DND-41 (cell line): ENCODE measurements around the gene DDB1.

Experiments used
- ATAC-seq: fragments of 200-7000 bp; cut with Tn5 transposase; 3 replicates; pipeline ENCODE4 v1.9.1; 2021; ENCODE audit warnings: low read depth; ENCODE audit not compliant: insufficient read depth
- DNase-seq: peaks from one replicate; pipeline ENCODE4 v3.0.0-alpha.2; 2020
- H2AFZ ChIP-seq: 2 replicates; pipeline ENCODE4 v1.6.0; 2012; ENCODE audit warnings: low read depth, low read length
- H3K27ac ChIP-seq: 2 replicates; pipeline ENCODE4 v1.5.1; 2012; ENCODE audit warnings: low read length, inconsistent platforms
- H3K27me3 ChIP-seq: fragments of 200-600 bp; sonication (generic); 2 replicates; pipeline ENCODE4 v1.6.0; 2012; ENCODE audit warnings: low read length, mild to moderate bottlenecking, inconsistent platforms; ENCODE audit not compliant: insufficient read depth, poor library complexity
- H3K36me3 ChIP-seq: 2 replicates; pipeline ENCODE4 v1.5.1; 2012; ENCODE audit warnings: low read length, inconsistent platforms; ENCODE audit not compliant: insufficient read depth
- H3K4me1 ChIP-seq: 2 replicates; pipeline ENCODE4 v1.5.1; 2012; ENCODE audit warnings: mild to moderate bottlenecking, low read length; ENCODE audit not compliant: insufficient read depth
- H3K4me2 ChIP-seq: 2 replicates; pipeline ENCODE4 v1.6.0; 2012; ENCODE audit warnings: mild to moderate bottlenecking, moderate library complexity, low read length, inconsistent platforms; ENCODE audit not compliant: insufficient read depth
- H3K4me3 ChIP-seq, 2 experiments: fragments of 200-600 bp in 1 of 2; shearing (Covaris generic) in 1 of 2; 2 replicates each; pipeline ENCODE4 v1.5.1; 2012 to 2016; ENCODE audit warnings: inconsistent platforms in 2 of 2, low read length in 2 of 2, mild to moderate bottlenecking in 2 of 2, low read depth in 1 of 2, moderate library complexity in 1 of 2
- H3K79me2 ChIP-seq: 2 replicates; pipeline ENCODE4 v1.6.0; 2012; ENCODE audit warnings: low read length, inconsistent platforms; ENCODE audit not compliant: insufficient read depth
- H3K9ac ChIP-seq: 2 replicates; pipeline ENCODE4 v1.6.0; 2012; ENCODE audit warnings: low read depth, mild to moderate bottlenecking, inconsistent platforms, low read length, moderate library complexity
- H3K9me3 ChIP-seq: 2 replicates; pipeline ENCODE4 v1.5.1; 2012; ENCODE audit warnings: low read length, moderate library complexity, mild to moderate bottlenecking, inconsistent platforms; ENCODE audit not compliant: insufficient read depth, severe bottlenecking
- H4K20me1 ChIP-seq: 2 replicates; pipeline ENCODE4 v1.6.0; 2012; ENCODE audit warnings: low read length; ENCODE audit not compliant: insufficient read depth
- EZH2 ChIP-seq: IDR thresholded peaks from 3 replicates; pipeline ENCODE4 v1.6.1; 2012; ENCODE audit warnings: borderline replicate concordance, low read depth, mild to moderate bottlenecking, moderate library complexity, low read length, inconsistent platforms; ENCODE audit not compliant: severe bottlenecking
- TF ChIP-seq, protein P1 (sequence below): IDR thresholded peaks from 2 replicates; pipeline ENCODE4 v1.5.1; 2012; ENCODE audit warnings: borderline replicate concordance, low read length, moderate library complexity, mild to moderate bottlenecking; ENCODE audit not compliant: poor library complexity, severe bottlenecking; ENCODE audit errors: extremely low read depth

DDB1 gene

DNA sequence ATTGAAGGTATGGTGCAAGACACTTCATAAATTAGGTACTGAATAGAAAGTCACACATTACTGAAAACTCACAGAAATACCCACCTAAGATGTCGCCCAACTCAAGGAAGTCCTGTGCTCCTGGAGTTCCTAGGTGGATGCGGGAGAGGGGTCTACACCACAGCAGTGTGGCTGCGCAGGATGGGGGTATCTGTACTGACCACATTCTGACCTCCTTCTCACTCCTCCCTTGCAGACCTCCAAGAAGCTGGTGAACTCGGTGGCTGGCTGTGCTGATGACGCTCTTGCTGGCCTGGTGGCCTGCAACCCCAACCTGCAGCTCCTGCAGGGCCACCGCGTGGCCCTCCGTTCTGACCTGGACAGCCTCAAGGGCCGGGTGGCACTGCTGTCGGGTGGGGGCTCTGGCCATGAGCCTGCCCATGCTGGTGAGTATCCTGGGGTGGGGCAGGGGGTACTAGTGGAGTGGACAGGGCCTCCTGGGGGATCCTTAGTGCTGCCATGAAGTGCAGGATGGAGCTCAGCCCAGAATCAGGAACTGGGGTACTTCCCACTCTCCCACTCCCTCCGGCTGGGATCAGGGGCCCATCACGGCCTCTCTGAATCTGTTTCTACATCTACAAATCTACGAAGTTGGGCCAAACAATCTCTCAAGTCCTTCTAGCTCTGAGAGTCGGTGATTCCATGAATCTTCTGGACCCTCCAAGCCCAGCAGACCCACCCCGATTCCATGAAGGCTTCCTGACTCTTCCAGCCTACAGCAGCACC is 5.0 kb upstream of the DDB1 start:
- H3K4me2 ChIP-seq, result no peak overlapping the region
- no peak for ATAC-seq
- TF ChIP-seq, protein P1, sequence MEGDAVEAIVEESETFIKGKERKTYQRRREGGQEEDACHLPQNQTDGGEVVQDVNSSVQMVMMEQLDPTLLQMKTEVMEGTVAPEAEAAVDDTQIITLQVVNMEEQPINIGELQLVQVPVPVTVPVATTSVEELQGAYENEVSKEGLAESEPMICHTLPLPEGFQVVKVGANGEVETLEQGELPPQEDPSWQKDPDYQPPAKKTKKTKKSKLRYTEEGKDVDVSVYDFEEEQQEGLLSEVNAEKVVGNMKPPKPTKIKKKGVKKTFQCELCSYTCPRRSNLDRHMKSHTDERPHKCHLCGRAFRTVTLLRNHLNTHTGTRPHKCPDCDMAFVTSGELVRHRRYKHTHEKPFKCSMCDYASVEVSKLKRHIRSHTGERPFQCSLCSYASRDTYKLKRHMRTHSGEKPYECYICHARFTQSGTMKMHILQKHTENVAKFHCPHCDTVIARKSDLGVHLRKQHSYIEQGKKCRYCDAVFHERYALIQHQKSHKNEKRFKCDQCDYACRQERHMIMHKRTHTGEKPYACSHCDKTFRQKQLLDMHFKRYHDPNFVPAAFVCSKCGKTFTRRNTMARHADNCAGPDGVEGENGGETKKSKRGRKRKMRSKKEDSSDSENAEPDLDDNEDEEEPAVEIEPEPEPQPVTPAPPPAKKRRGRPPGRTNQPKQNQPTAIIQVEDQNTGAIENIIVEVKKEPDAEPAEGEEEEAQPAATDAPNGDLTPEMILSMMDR, result no peak
- no peak for TF ChIP-seq EZH2
- no peak overlapping the region for H3K9ac ChIP-seq
- H3K4me3 ChIP-seq, result no peak overlapping the region
- peaks cover 34% of the 10 kb centered on the region for H3K4me1 ChIP-seq
- H3K27ac ChIP-seq, result no peak overlapping the region
- peaks cover 7% of the 10 kb centered on the region for H3K79me2 ChIP-seq
- H4K20me1 ChIP-seq, result no peaks in the 10 kb centered on the region
- H3K36me3 ChIP-seq, result peaks cover 6% of the 10 kb centered on the region; the same call in 1 of the 2 replicates
- H2AFZ ChIP-seq, result no peak overlapping the region
- H3K9me3 ChIP-seq, result no peaks in the 10 kb centered on the region
- H3K27me3 ChIP-seq, result no peaks in the 10 kb centered on the region
- DNase-seq, result no peak

- DNase-seq (peak; percentile 88), ATAC-seq (peak; percentile 67)
- Histone ChIP-seq H3K4me1 (peaks cover 43% of the 10 kb centered on the region), H3K79me2 (peaks cover 23% of the 10 kb centered on the region), H3K27me3 (no peaks in the 10 kb centered on the region), H3K27ac (peak overlapping the region; percentile 82), H3K9ac (peak overlapping the region; percentile 37), H3K9me3 (no peaks in the 10 kb centered on the region), H4K20me1 (peaks cover 8% of the 10 kb centered on the region; the same call in 1 of the 2 replicates), H3K4me3 (no peak overlapping the region), H3K4me2 (peak overlapping the region; percentile 26), H3K36me3 (peaks cover 2% of the 10 kb centered on the region), H2AFZ (peak overlapping the region; percentile 94)
- TF ChIP-seq, protein P1, result peak; percentile 99
- TF ChIP-seq EZH2, result no peak
Measured at GRCh38 chr11:61336171-61336935, 3.4 kb upstream of the DDB1 start.

DNA sequence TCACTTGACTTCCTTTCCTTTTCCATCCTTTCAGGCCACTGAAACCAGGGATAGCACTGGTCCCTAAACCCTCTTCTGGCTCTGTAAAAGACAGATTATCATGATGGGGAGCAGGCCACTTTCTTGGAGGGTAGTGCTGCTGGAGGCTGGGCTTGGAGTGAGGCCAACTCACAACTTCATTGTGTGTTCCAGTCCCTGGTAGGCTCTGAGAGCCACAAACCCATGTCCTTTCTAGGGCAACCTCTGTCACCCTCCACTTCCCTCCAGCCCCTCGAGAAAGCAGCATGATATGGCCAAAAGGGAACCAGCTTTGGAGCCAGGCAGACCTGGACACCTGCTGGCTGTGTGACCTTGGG is 2.4 kb upstream of the DDB1 start:
- no peak overlapping the region; the same call in 1 of the 2 replicates for H2AFZ ChIP-seq

More for the DNA sequence above, 2.4 kb upstream of the DDB1 start:
- Histone ChIP-seq H3K27me3 (no peaks in the 10 kb centered on the region), H3K9me3 (no peaks in the 10 kb centered on the region), H3K4me1 (peaks cover 52% of the 10 kb centered on the region), H3K79me2 (peaks cover 33% of the 10 kb centered on the region), H3K36me3 (peaks cover under 1% of the 10 kb centered on the region; the same call in 1 of the 2 replicates), H4K20me1 (peaks cover 16% of the 10 kb centered on the region; the same call in 1 of the 2 replicates), H3K4me2 (no peak overlapping the region), H3K4me3 (no peak overlapping the region), H3K27ac (peak overlapping the region; percentile 38; the same call in 1 of the 2 replicates), H3K9ac (peak overlapping the region; percentile 7; the same call in 1 of the 2 replicates)
- no peak for TF ChIP-seq EZH2
- TF ChIP-seq, protein P1, result no peak
- DNase-seq (no peak), ATAC-seq (no peak)
